Measurements from ENCODE around the gene CLCN4. TPM values are rescaled to one million over a fixed set of nuclear protein-coding genes. Genes with fewer than 3 reads are reported as not detected.

The CLCN4 gene
- total RNA-seq, 2 experiments from 2014 or later: not detected

DNA sequence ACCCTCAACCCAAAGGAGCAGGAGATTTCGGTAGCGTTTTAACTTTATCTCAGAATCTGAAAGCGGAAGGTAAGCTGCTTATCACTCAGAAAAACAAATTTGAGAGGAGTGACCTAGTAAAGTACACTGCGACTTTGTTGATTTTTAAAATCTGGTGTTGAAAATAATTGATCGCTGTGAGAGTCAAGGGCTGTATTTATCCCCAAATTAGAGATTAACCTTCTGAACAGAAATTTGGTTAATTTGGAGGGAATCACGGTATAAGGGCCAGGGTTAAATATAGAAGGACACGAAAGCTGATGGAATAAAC is 212 bp downstream of the CLCN4 start:
- Histone ChIP-seq H3K4me1 (ENCODE audit: insufficient read depth, low read length) (peaks cover 3% of the 10 kb centered on the region), H3K27ac (ENCODE audit: low read depth in 1 of 2, low read length in 2 of 2) (no peak overlapping the region), H3K9me3 (ENCODE audit: control insufficient read depth in 1 of 2, insufficient read depth in 1 of 2, low read length in 2 of 2) (no peaks in the 10 kb centered on the region), H3K36me3 (ENCODE audit: insufficient read depth, low read length) (no peaks in the 10 kb centered on the region), H3K27me3 (ENCODE audit: control insufficient read depth in 1 of 2, insufficient read depth in 2 of 2, low read length in 2 of 2) (peaks cover 13 to 26% of the 10 kb centered on the region in 2 experiments), H3K4me3 (ENCODE audit: low read length) (no peak overlapping the region)
- H3K9me3 Mint-ChIP-seq: no peaks in the 10 kb centered on the region
- no peak for ATAC-seq (ENCODE audit: poor library complexity)
- TF ChIP-seq CTCF (IDR thresholded peaks at IDR 0.05): no peak
- DNase-seq: no peak
- H3K4me3 Mint-ChIP-seq: no peak overlapping the region
- peaks cover 48% of the 10 kb centered on the region for H3K27me3 Mint-ChIP-seq
- H3K36me3 Mint-ChIP-seq (ENCODE audit: low read depth): no peaks in the 10 kb centered on the region
- H3K4me1 Mint-ChIP-seq (ENCODE audit: low read depth): peaks cover 3% of the 10 kb centered on the region
- ChIA-PET POLR2A (no interaction called here), CTCF (no interaction called here)
- H3K27ac Mint-ChIP-seq: no peak overlapping the region
- intact Hi-C loops (cut with DNase I, micrococcal nuclease): no loop called here

- Histone ChIP-seq H3K27me3 (ENCODE audit: control insufficient read depth in 1 of 2, insufficient read depth in 2 of 2, low read length in 2 of 2) (peaks cover 13 to 26% of the 10 kb centered on the region in 2 experiments), H3K27ac (ENCODE audit: low read depth in 1 of 2, low read length in 2 of 2) (no peak overlapping the region), H3K4me1 (ENCODE audit: insufficient read depth, low read length) (peaks cover 3% of the 10 kb centered on the region), H3K4me3 (ENCODE audit: low read length) (no peak overlapping the region), H3K9me3 (ENCODE audit: control insufficient read depth in 1 of 2, insufficient read depth in 1 of 2, low read length in 2 of 2) (no peaks in the 10 kb centered on the region), H3K36me3 (ENCODE audit: insufficient read depth, low read length) (no peaks in the 10 kb centered on the region)
- Mint-ChIP-seq H3K36me3 (ENCODE audit: low read depth) (no peaks in the 10 kb centered on the region), H3K27ac (no peak overlapping the region), H3K4me3 (no peak overlapping the region), H3K4me1 (ENCODE audit: low read depth) (peaks cover 3% of the 10 kb centered on the region), H3K9me3 (no peaks in the 10 kb centered on the region), H3K27me3 (peaks cover 53% of the 10 kb centered on the region)
- POLR2A ChIA-PET: no interaction called here
- DNase-seq: no peak
- CTCF ChIA-PET: no interaction called here
- intact Hi-C loops (cut with DNase I, micrococcal nuclease): no loop called here
- TF ChIP-seq CTCF (IDR thresholded peaks at IDR 0.05): no peak
- ATAC-seq (ENCODE audit: poor library complexity): no peak
Observed at GRCh38 chrX:10157543-10157942, 768 bp downstream of the CLCN4 start.

DNA sequence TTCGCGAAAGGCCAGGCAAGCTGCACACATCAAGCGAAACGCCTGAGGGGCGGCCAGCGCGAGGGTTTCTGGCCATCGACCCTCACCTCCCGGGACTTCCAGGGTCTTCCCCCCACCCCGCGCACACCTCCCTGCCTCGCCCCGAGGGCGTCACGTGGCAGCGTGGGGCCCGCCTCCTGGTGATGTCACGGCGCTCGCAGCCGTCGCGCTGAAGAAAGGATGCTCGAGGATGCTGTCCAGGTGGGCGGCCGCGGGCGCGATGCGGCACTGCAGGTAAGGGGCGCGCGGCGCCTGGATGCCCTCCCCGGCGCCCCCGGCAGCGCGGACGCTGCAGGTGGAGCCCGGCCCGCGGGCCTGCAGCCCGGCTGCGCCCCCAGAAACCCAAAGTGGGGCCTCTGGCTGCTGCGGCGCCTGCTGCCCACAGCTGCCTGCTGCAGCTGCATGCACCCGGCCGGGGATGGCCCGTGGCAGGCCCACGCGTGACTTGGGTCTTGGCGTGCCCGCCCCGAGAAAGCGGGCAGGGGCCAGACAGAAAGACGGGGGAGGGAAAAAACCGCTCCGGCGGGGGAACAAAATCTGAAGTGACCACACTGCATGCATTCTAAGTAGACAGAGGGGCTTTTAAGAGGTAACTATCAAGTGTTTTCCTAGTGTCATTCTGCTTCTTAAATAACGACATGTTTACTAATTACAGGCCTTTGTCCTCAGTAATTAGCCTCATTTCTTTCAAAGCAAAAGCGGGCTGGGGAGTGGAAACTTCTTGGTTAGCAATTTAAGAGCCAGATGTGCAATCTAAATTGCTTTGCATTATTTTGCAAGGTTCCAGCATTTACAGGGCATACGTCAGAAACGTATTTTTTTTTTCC is 1.7 kb downstream of the CLCN4 start:
- Histone ChIP-seq H3K27me3 (ENCODE audit: control insufficient read depth in 1 of 2, insufficient read depth in 2 of 2, low read length in 2 of 2) (peaks cover 13 to 26% of the 10 kb centered on the region in 2 experiments), H3K36me3 (ENCODE audit: insufficient read depth, low read length) (no peaks in the 10 kb centered on the region), H3K4me3 (ENCODE audit: low read length) (no peak overlapping the region), H3K27ac (ENCODE audit: low read depth in 1 of 2, low read length in 2 of 2) (no peak overlapping the region), H3K4me1 (ENCODE audit: insufficient read depth, low read length) (peaks cover 3% of the 10 kb centered on the region), H3K9me3 (ENCODE audit: control insufficient read depth in 1 of 2, insufficient read depth in 1 of 2, low read length in 2 of 2) (no peaks in the 10 kb centered on the region)
- Mint-ChIP-seq H3K27me3 (peaks cover 49% of the 10 kb centered on the region), H3K27ac (no peak overlapping the region), H3K4me1 (ENCODE audit: low read depth) (peaks cover 3% of the 10 kb centered on the region), H3K9me3 (no peaks in the 10 kb centered on the region), H3K36me3 (ENCODE audit: low read depth) (no peaks in the 10 kb centered on the region), H3K4me3 (no peak overlapping the region)
- ChIA-PET POLR2A (no interaction called here), CTCF (no interaction called here)
- ATAC-seq (ENCODE audit: poor library complexity) (no peak), DNase-seq (peak in 2 of 14 experiments; percentile 10 to 16)
- intact Hi-C loops (cut with DNase I, micrococcal nuclease): no loop called here
- TF ChIP-seq CTCF (IDR thresholded peaks at IDR 0.05): no peak

All from CD4-positive, alpha-beta T cell (primary cell).